HL-60 (cell line): ENCODE data around the gene HS6ST2.

Experiments
- GABPA ChIP-seq: IDR thresholded peaks from 2 replicates; pipeline ENCODE4 v1.6.1; 2012; ENCODE audit warnings: low read depth
- POLR2AphosphoS5 ChIP-seq: IDR thresholded peaks from 2 replicates; pipeline ENCODE4 v1.6.1; 2012; ENCODE audit warnings: low read depth
- REST ChIP-seq: IDR thresholded peaks from 2 replicates; pipeline ENCODE4 v1.6.1; 2012; ENCODE audit warnings: low read depth; ENCODE audit not compliant: insufficient replicate concordance
- SPI1 ChIP-seq: IDR thresholded peaks from 2 replicates; pipeline ENCODE4 v1.6.1; 2012; ENCODE audit warnings: low read depth, mild to moderate bottlenecking, borderline replicate concordance
- TF ChIP-seq, protein P1 (sequence below): IDR thresholded peaks from one replicate; pipeline ENCODE4 v1.5.1; 2011; ENCODE audit warnings: low read length, control low read depth, inconsistent platforms; ENCODE audit not compliant: insufficient read depth

DNA sequence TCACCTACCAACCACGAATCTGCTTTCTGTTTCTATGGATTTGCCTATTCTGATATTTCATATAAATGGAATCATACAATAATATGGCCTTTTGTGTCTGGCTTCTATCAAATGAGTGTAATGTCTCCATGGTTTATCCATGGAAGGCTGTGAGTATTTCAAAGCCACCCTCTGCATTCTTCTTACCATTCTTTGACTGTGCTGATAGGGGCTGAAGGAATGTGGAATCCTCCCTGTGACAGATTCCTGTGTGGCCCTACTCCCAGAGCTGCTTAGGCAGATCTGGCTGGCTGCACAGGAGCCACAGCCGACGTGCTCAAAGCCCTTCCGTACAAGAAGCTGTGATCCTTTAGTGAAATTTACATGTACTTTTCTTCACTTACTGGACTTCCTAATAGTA is 163.2 kb downstream of the HS6ST2 start:
- TF ChIP-seq, protein P1, sequence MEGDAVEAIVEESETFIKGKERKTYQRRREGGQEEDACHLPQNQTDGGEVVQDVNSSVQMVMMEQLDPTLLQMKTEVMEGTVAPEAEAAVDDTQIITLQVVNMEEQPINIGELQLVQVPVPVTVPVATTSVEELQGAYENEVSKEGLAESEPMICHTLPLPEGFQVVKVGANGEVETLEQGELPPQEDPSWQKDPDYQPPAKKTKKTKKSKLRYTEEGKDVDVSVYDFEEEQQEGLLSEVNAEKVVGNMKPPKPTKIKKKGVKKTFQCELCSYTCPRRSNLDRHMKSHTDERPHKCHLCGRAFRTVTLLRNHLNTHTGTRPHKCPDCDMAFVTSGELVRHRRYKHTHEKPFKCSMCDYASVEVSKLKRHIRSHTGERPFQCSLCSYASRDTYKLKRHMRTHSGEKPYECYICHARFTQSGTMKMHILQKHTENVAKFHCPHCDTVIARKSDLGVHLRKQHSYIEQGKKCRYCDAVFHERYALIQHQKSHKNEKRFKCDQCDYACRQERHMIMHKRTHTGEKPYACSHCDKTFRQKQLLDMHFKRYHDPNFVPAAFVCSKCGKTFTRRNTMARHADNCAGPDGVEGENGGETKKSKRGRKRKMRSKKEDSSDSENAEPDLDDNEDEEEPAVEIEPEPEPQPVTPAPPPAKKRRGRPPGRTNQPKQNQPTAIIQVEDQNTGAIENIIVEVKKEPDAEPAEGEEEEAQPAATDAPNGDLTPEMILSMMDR, result no peak
- TF ChIP-seq REST (no peak), POLR2AphosphoS5 (no peak), GABPA (no peak), SPI1 (no peak)
